Measurements from ENCODE around the gene TFF3. TPM values are rescaled to one million over a fixed set of nuclear protein-coding genes. Genes with fewer than 3 reads are reported as not detected.

Gene TFF3
- total and polyA plus RNA-seq, 2 donors from 2014 or later: 10.0 to 22.4 TPM

DNA sequence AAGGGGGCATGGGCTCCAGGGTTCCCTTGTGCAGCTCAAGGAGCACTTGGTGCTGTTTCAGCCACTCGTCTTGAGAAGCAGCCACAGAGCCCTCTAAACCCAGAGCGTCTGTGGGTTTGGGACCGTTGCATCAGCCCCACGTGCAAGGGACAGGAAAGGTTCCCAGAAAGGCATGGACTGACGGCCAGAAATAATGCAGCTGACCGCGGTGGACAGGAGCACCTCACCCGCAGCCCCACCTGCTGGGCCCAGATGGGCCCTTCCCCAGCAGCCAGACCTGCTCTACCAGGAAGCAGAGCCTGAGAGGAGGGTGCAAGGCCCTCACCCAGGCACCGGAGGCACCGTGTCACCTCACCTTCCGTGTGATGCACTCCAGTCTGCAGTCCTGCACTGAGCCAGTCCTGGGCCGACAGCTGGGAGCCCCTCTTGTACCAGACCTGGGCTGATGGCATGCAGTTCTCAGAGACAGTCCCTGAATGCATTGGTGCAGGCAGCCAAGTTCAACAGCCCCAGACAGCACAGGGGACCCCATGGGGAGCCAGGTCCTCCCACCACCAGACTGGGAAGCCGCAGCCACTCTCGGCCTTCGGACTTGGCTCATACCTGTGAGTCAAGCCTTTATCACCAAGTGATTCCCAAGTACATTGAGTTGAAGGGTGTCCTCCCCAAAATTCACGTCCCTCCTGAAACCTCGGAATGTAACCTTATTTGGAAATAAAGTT lies 4.8 kb upstream of the TFF3 start:
- TF ChIP-seq CTCF (IDR thresholded peaks at IDR 0.05; ENCODE audit: borderline replicate concordance, extremely low read depth, insufficient read depth): no peak
- Histone ChIP-seq H3K4me1 (ENCODE audit: control insufficient read depth in 2 of 3, insufficient read depth in 2 of 3, low read depth in 1 of 3, low read length in 3 of 3) (no peaks in the 10 kb centered on the region), H3K9ac (ENCODE audit: low read length in 3 of 3) (no peak overlapping the region), H3K36me3 (ENCODE audit: control insufficient read depth in 2 of 3, insufficient read depth in 3 of 3, low read length in 3 of 3) (no peaks in the 10 kb centered on the region), H3K9me3 (ENCODE audit: control insufficient read depth in 2 of 3, insufficient read depth in 1 of 3, low read length in 3 of 3) (no peaks in the 10 kb centered on the region), H3K27ac (ENCODE audit: low read depth in 2 of 2, low read length in 2 of 2) (no peak overlapping the region), H3K27me3 (ENCODE audit: control insufficient read depth, insufficient read depth, low read length) (no peaks in the 10 kb centered on the region), H3K4me3 (ENCODE audit: low read length in 3 of 3) (no peak overlapping the region)
- intact Hi-C loops (cut with DNase I): no loop called here
- DNase-seq (peak in 2 of 5 donors; percentile 30 to 45), FAIRE-seq (no peak)

DNA sequence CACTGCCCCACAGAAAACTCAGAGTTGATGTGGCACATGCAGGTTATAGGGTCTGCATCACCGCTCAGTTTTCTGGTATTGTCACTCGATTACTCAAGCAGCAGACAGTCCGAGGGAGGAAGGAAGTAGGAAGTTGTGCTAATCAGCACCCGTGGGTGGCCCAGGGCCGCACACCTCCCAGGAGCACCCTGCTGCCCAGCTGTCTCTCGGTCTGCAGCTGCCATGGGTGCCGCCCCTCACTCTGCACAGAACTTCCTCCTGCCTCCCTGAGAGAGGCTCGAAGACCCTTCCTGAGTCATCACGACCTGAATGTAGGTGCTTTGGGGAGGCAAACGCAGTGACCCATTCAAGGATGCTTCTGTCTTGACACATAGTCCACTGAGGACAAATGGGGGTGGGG lies 4.2 kb upstream of the TFF3 start:
- Histone ChIP-seq H3K36me3 (ENCODE audit: control insufficient read depth in 2 of 3, insufficient read depth in 3 of 3, low read length in 3 of 3) (no peaks in the 10 kb centered on the region), H3K9ac (ENCODE audit: low read length in 3 of 3) (no peak overlapping the region), H3K4me3 (ENCODE audit: low read length in 3 of 3) (no peak overlapping the region), H3K4me1 (ENCODE audit: control insufficient read depth in 2 of 3, insufficient read depth in 2 of 3, low read depth in 1 of 3, low read length in 3 of 3) (no peaks in the 10 kb centered on the region), H3K27me3 (ENCODE audit: control insufficient read depth, insufficient read depth, low read length) (no peaks in the 10 kb centered on the region), H3K9me3 (ENCODE audit: control insufficient read depth in 2 of 3, insufficient read depth in 1 of 3, low read length in 3 of 3) (no peaks in the 10 kb centered on the region), H3K27ac (ENCODE audit: low read depth in 2 of 2, low read length in 2 of 2) (no peak overlapping the region)
- intact Hi-C loops (cut with DNase I): no loop called here
- TF ChIP-seq CTCF (IDR thresholded peaks at IDR 0.05; ENCODE audit: borderline replicate concordance, extremely low read depth, insufficient read depth): no peak
- FAIRE-seq: no peak
- peak in 2 of 5 donors; percentile 23 to 71 for DNase-seq

DNA sequence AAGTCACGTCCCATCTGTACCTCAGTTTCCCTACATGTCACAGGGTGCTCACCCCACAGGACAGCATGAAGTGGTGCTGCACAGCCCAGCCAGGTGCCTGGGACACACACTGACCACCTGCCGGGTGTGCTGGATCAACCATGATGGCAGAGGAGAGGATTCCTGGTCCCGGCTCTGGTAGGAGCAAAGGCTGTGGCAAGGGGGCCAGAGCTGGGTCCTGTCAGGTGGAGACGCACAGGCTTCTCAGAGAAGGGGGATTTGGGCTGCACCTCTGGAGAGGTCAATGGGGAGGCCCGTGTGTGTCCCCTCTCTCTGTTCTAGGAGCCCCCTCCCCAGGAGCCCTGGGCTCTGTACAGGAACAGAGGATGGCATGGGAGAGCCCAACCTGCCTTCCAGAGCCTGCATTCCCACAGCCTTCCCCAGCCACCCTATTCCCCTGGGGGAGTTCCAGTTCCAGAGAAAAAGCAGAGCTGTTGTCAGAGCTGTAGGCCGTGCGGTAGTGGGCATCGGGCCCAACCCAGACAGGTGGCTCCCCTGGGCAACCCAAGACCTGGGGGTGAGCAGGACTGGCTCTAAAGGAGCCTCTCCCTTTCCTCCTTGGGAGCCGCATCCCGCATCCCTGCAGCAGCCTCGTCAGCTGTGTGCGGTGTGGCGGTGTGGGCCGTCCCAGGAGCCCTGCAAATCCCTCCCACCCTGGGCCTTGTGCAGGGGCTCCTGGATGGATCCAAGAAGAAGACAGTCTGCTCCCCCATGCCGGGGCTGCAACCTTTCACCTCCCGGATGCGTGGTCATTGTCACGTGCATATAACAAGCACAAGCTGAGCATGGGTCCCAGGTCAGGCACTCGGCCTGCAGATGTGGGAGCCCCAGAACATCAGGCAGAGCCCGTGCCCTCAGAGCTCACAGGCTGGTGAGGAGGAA lies 2.9 kb upstream of the TFF3 start:
- no peak overlapping the region for H3K9ac ChIP-seq (ENCODE audit: low read length in 3 of 3)
- peak in 2 of 5 donors; percentile 39 to 53 for DNase-seq

More for the DNA sequence above, 2.9 kb upstream of the TFF3 start:
- H3K27me3 ChIP-seq (ENCODE audit: control insufficient read depth, insufficient read depth, low read length): no peaks in the 10 kb centered on the region
- H3K4me3 ChIP-seq (ENCODE audit: low read length in 3 of 3): no peak overlapping the region
- no peak for FAIRE-seq
- TF ChIP-seq CTCF (IDR thresholded peaks at IDR 0.05; ENCODE audit: borderline replicate concordance, extremely low read depth, insufficient read depth): no peak
- no peaks in the 10 kb centered on the region for H3K4me1 ChIP-seq (ENCODE audit: control insufficient read depth in 2 of 3, insufficient read depth in 2 of 3, low read depth in 1 of 3, low read length in 3 of 3)
- H3K36me3 ChIP-seq (ENCODE audit: control insufficient read depth in 2 of 3, insufficient read depth in 3 of 3, low read length in 3 of 3): no peaks in the 10 kb centered on the region
- H3K9me3 ChIP-seq (ENCODE audit: control insufficient read depth in 2 of 3, insufficient read depth in 1 of 3, low read length in 3 of 3): no peaks in the 10 kb centered on the region
- no peak overlapping the region for H3K27ac ChIP-seq (ENCODE audit: low read depth in 2 of 2, low read length in 2 of 2)
- intact Hi-C loops (cut with DNase I): no loop called here

All from kidney (tissue), 14 donors.